Endodermal cell (in vitro differentiated cells): ENCODE results near the gene ITPK1. TPM values are rescaled to one million over a fixed set of nuclear protein-coding genes. Genes with fewer than 3 reads are reported as not detected.

Experiments
- DNase-seq: peaks from one replicate; pipeline ENCODE4 v3.0.0-alpha.2; 2017
- H3K27ac ChIP-seq: 2 replicates; pipeline ENCODE4 v1.5.1; 2013; ENCODE audit warnings: mild to moderate bottlenecking, low read depth, low read length, moderate library complexity
- H3K27me3 ChIP-seq: 2 replicates; pipeline ENCODE4 v1.6.1; 2013; ENCODE audit warnings: mild to moderate bottlenecking, low read length, moderate library complexity; ENCODE audit not compliant: insufficient read depth, control insufficient read depth, poor library complexity, severe bottlenecking
- H3K36me3 ChIP-seq: 2 replicates; pipeline ENCODE4 v1.7.0; 2013; ENCODE audit warnings: mild to moderate bottlenecking, low read length, moderate library complexity; ENCODE audit not compliant: control insufficient read depth, insufficient read depth
- H3K4me1 ChIP-seq: one replicate; pipeline ENCODE4 v1.7.0; 2013; ENCODE audit warnings: low read length; ENCODE audit not compliant: control insufficient read depth, insufficient read depth
- H3K4me3 ChIP-seq: 2 replicates; pipeline ENCODE4 v1.5.1; 2013; ENCODE audit warnings: mild to moderate bottlenecking, low read length, moderate library complexity
- H3K9ac ChIP-seq: 2 replicates; pipeline ENCODE4 v1.6.1; 2013; ENCODE audit warnings: mild to moderate bottlenecking, low read length, moderate library complexity; ENCODE audit not compliant: poor library complexity, severe bottlenecking; ENCODE audit errors: extremely low read depth
- H3K9me3 ChIP-seq: 2 replicates; pipeline ENCODE4 v1.6.1; 2013; ENCODE audit warnings: mild to moderate bottlenecking, low read length, moderate library complexity; ENCODE audit not compliant: control insufficient read depth
- H3K27ac Mint-ChIP-seq: 2 replicates; pipeline ENCODE4 v1.8.0; 2020; ENCODE audit warnings: mixed read lengths
- H3K27me3 Mint-ChIP-seq: 2 replicates; pipeline ENCODE4 v1.8.0; 2021; ENCODE audit warnings: mild to moderate bottlenecking, mixed read lengths; ENCODE audit not compliant: insufficient read depth
- H3K36me3 Mint-ChIP-seq: 2 replicates; pipeline ENCODE4 v1.8.0; 2020; ENCODE audit warnings: low read depth, mixed read lengths
- H3K4me1 Mint-ChIP-seq: 2 replicates; pipeline ENCODE4 v1.8.0; 2020; ENCODE audit warnings: mixed read lengths
- H3K4me3 Mint-ChIP-seq: 2 replicates; pipeline ENCODE4 v1.8.0; 2020; ENCODE audit warnings: mild to moderate bottlenecking, moderate library complexity, mixed read lengths
- H3K9me3 Mint-ChIP-seq: 2 replicates; pipeline ENCODE4 v1.8.0; 2020; ENCODE audit warnings: mild to moderate bottlenecking, mixed read lengths
- WGBS, 2 experiments: methylation state at CpG; one replicate each; pipeline versions ENCODE4 v1.1.5 to v1.1.7; 2013; ENCODE audit warnings: missing lambda C conversion rate in 2 of 2, mixed read lengths in 1 of 2; ENCODE audit not compliant: insufficient coverage in 1 of 2, insufficient read length in 1 of 2; 5-methylcytosine and 5-hydroxymethylcytosine counted together
- total RNA-seq, 2 donors: library from RNA; stranded (reverse); fragmentation: NEBNext Ultra II Directional in 1 of 2; extraction: Animal tissue kit (Norgen Biotek cat#: 25700) in 1 of 2; gene quantifications; 2 replicates in 1 of 2; 3 replicates in 1 of 2; pipeline ENCODE4 v1.2.1, GENCODE V29; 2021
- TF ChIP-seq, protein P1 (sequence below): fragments of 200-600 bp; sonication (generic); conservative IDR thresholded peaks from 2 replicates; pipeline ENCODE4 v1.5.0; 2021; ENCODE audit warnings: antibody characterized with exemption, mild to moderate bottlenecking

ITPK1 gene
- total RNA-seq, 2 donors from 2014 or later, result 59.9 to 66.9 TPM

DNA sequence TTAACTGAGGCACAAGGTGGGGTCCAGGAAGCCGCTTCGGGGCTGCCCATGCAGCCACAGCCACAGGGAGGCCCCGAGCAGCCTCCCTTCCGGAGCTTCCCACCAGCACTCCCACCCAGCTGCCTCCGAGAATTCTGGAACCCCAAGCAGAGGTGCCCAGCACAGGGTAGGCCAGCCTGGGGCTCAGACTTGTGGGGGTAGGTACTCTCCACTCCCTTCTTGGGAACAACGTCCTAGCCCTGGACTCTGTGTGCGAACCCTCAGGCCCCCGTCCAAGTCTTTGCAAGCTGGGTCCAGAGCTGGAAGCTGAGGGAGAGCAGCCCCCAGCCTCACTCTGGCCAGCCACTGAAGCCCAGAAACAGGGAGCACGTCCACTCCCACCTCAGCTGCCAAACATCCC is 16.1 kb downstream of the ITPK1 start:
- 90 to 91% methylated on average over 6 to 9 of the region's 9 CpGs for WGBS, 2 experiments

DNA sequence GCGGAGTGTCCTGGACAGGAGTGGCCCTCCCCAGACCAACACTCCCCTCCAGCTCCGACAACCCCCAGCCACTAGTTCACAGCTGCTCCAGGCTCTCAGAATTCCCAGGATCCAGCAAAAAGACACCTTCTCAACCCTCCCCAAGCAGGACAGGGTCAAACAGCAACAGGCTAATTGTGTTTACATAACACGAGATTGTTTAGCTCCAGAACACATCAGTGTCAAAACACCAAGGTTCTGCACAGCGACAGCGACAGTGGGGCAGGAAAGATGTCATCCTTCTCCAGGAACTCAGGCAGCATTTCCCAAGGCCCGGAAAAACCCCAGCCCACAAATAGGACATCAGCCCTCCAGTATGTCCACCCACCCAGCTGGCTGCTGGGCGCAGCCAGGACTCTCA is 16.5 kb downstream of the ITPK1 start:
- TF ChIP-seq, protein P1, sequence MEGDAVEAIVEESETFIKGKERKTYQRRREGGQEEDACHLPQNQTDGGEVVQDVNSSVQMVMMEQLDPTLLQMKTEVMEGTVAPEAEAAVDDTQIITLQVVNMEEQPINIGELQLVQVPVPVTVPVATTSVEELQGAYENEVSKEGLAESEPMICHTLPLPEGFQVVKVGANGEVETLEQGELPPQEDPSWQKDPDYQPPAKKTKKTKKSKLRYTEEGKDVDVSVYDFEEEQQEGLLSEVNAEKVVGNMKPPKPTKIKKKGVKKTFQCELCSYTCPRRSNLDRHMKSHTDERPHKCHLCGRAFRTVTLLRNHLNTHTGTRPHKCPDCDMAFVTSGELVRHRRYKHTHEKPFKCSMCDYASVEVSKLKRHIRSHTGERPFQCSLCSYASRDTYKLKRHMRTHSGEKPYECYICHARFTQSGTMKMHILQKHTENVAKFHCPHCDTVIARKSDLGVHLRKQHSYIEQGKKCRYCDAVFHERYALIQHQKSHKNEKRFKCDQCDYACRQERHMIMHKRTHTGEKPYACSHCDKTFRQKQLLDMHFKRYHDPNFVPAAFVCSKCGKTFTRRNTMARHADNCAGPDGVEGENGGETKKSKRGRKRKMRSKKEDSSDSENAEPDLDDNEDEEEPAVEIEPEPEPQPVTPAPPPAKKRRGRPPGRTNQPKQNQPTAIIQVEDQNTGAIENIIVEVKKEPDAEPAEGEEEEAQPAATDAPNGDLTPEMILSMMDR, result no peak

More for the DNA sequence above, 16.1 kb downstream of the ITPK1 start:
- no peak overlapping the region for H3K9ac ChIP-seq
- no peaks in the 10 kb centered on the region for H3K9me3 Mint-ChIP-seq
- H3K4me3 ChIP-seq, result no peak overlapping the region
- no peaks in the 10 kb centered on the region for H3K27me3 Mint-ChIP-seq
- H3K36me3 Mint-ChIP-seq, result no peaks in the 10 kb centered on the region
- H3K4me1 ChIP-seq, result no peaks in the 10 kb centered on the region
- H3K36me3 ChIP-seq, result no peaks in the 10 kb centered on the region
- no peak for DNase-seq
- no peak overlapping the region for H3K4me3 Mint-ChIP-seq
- H3K27ac ChIP-seq, result no peak overlapping the region
- H3K4me1 Mint-ChIP-seq, result peaks cover 20% of the 10 kb centered on the region
- TF ChIP-seq, protein P1, result no peak
- peak overlapping the region; percentile 76 for H3K27ac Mint-ChIP-seq
- no peaks in the 10 kb centered on the region for H3K9me3 ChIP-seq
- H3K27me3 ChIP-seq, result no peaks in the 10 kb centered on the region

DNA sequence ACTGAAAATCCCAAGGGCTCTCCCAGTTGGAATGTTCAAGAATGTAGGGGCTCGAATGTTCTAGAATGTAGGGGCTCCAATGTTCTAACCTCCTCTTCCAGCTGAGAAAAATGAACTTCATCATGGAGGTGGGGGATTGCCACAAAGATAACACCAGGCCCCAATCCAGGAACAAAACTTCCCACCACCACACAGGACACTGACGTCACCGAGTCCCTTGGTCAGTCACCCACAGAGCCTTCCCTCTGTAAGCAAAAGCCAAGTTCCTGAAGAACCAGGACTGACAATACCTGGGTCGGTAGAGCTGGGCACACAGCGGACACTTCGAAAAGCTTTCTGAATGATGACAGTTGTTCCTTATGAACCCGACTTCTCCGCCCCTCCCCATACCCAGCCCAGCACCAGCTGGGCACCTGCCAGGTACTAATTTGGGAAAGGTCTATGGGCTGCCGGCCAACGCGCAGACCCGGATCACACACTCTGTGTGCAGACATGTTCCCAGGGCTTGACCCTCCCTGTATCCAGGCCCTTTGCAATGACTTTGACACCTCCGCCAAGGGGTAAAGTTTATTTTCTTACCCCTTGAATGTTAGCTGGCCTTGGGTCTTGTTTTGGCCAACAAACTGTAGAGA is 18.9 kb downstream of the ITPK1 start:
- WGBS, 2 experiments, result 92 to 95% methylated on average over 8 to 13 of the region's 13 CpGs
- Mint-ChIP-seq H3K27ac (no peak overlapping the region), H3K9me3 (no peaks in the 10 kb centered on the region), H3K4me1 (peaks cover 20% of the 10 kb centered on the region), H3K36me3 (no peaks in the 10 kb centered on the region), H3K4me3 (no peak overlapping the region), H3K27me3 (no peaks in the 10 kb centered on the region)
- H3K4me1 ChIP-seq, result no peaks in the 10 kb centered on the region
- H3K9ac ChIP-seq, result no peak overlapping the region
- no peak overlapping the region for H3K4me3 ChIP-seq
- no peak for DNase-seq
- no peaks in the 10 kb centered on the region for H3K9me3 ChIP-seq
- TF ChIP-seq, protein P1, result no peak
- no peak overlapping the region for H3K27ac ChIP-seq
- H3K36me3 ChIP-seq, result no peaks in the 10 kb centered on the region
- no peaks in the 10 kb centered on the region for H3K27me3 ChIP-seq

More for the DNA sequence above, 16.5 kb downstream of the ITPK1 start:
- 79 to 93% methylated on average over 2 to 7 of the region's 7 CpGs for WGBS, 2 experiments
- no peak overlapping the region for H3K4me3 Mint-ChIP-seq
- no peaks in the 10 kb centered on the region for H3K27me3 Mint-ChIP-seq
- H3K9me3 Mint-ChIP-seq, result no peaks in the 10 kb centered on the region
- Histone ChIP-seq H3K9ac (no peak overlapping the region), H3K4me1 (no peaks in the 10 kb centered on the region), H3K36me3 (no peaks in the 10 kb centered on the region), H3K4me3 (no peak overlapping the region), H3K9me3 (no peaks in the 10 kb centered on the region), H3K27me3 (no peaks in the 10 kb centered on the region), H3K27ac (no peak overlapping the region)
- no peak for DNase-seq
- no peaks in the 10 kb centered on the region for H3K36me3 Mint-ChIP-seq
- H3K4me1 Mint-ChIP-seq, result peaks cover 20% of the 10 kb centered on the region
- peak overlapping the region; percentile 80 for H3K27ac Mint-ChIP-seq
